ENCODE data around the gene CHURC1. TPM values are rescaled to one million over a fixed set of nuclear protein-coding genes. Genes with fewer than 3 reads are reported as not detected.

CHURC1 gene
- 10 to 100 TPM; 50.9 to 93.8 (median 87.7) TPM for total RNA-seq

DNA sequence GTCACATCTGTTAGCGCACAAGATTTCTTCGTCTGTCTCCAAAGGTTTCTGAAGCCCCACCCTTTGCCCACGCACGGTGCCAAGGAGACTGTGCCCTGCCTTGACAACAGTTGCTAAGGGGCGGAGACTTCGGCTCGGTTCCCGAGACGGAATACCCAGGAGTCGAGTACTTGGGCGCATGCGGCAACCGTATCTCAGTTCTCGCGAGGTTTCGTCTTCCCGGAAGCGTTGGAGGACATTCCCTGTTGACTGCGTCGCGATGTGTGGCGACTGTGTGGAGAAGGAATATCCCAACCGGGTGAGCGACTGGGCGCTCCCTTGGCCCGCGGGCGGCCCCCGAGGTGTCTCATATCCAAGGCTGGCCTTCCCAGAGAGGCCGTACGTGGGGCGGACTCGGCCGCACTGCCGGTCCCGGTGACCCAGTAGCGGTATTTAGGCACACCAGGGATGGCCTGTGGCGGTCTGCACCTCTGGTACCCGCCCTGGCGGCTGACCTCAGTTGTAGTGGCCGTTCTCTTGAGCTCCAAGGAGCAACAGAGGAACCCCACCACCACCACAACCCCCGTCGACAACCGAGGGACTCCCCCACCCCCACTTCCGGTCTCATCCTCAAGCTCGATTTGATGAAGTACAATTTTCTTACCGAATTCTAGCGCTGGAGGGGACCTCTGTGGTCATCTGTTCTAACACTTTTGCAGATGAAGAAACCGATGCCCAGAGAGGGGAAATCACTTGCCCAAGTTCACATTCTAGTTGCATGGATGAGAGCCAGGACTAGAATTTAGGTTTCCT is at the start of gene CHURC1:
Gene CHURC1, plus strand, starts transcription at position 219 of the 792 bp plus-strand sequence. Its CDS starts 41 bp downstream, at position 260.
- WGBS: 1% methylated on average over 19 of the region's 49 CpGs
- TF ChIP-seq, protein P1, sequence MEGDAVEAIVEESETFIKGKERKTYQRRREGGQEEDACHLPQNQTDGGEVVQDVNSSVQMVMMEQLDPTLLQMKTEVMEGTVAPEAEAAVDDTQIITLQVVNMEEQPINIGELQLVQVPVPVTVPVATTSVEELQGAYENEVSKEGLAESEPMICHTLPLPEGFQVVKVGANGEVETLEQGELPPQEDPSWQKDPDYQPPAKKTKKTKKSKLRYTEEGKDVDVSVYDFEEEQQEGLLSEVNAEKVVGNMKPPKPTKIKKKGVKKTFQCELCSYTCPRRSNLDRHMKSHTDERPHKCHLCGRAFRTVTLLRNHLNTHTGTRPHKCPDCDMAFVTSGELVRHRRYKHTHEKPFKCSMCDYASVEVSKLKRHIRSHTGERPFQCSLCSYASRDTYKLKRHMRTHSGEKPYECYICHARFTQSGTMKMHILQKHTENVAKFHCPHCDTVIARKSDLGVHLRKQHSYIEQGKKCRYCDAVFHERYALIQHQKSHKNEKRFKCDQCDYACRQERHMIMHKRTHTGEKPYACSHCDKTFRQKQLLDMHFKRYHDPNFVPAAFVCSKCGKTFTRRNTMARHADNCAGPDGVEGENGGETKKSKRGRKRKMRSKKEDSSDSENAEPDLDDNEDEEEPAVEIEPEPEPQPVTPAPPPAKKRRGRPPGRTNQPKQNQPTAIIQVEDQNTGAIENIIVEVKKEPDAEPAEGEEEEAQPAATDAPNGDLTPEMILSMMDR (IDR thresholded peaks at IDR 0.05): no peak
- TF ChIP-seq POLR2AphosphoS5 (IDR thresholded peaks at IDR 0.05) (peak; percentile 88 to 98 (median 93)), POLR2A (IDR thresholded peaks at IDR 0.05) (peak; percentile 65 to 94)
- Histone ChIP-seq H3K9me3 (no peaks in the 10 kb centered on the region), H3K27me3 (no peaks in the 10 kb centered on the region), H3K27ac (peak within 1 kb of the TSS; percentile 98), H3K4me3 (peak within 1 kb of the TSS; percentile 99), H3K36me3 (no peaks in the 10 kb centered on the region), H3K4me1 (peaks cover 26% of the 10 kb centered on the region)
- peak; percentile 99 to 100 for DNase-seq (ENCODE audit: low spot score in 2 of 2)

DNA sequence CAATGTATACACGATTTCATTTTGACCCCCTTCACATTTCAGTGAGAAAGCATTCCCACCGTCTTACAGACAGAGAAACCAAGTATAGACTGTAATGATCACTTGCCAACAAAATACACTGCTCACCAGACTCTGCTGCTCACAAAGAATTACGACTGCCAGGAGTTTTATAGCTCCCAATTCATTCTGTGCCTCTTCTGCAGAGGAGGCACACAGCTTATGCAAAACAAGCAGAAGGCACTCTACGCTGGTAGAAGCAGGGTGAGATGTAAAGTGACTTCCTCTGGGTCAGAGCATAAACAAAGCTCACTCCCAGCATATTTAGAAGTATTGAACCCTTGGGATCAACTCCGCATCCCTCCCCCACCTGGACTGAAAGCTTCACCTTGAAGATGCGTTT is 49.1 kb upstream of the CHURC1 start:
- TF ChIP-seq, protein P1 (IDR thresholded peaks at IDR 0.05): no peak
- TF ChIP-seq EP300 (IDR thresholded peaks at IDR 0.05) (no peak), POLR2AphosphoS5 (IDR thresholded peaks at IDR 0.05) (no peak), POLR2A (IDR thresholded peaks at IDR 0.05) (no peak)
- H3K4me1 ChIP-seq: no peaks in the 10 kb centered on the region

DNA sequence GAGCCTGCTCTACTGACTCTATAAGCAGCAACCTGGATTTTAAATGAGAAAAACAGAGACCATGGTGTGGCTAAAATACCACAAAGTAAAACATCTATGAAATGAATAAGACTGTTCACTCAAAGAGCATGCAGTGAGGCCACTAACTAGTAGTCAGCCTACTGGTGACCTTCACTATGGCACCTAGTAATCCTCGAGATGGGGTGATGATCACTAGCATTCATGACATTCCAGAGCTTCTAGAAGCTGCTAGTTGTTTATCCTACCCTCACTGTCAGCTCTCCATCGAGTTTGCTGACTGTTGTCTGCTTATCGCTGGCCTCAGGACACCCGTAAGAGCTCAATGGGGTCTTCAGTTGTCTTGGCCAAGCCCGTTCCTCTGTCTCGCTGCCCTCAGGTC is 48.3 kb upstream of the CHURC1 start:
- Histone ChIP-seq H3K4me1 (no peaks in the 10 kb centered on the region), H3K36me3 (no peaks in the 10 kb centered on the region), H3K4me3 (no peak overlapping the region), H3K27ac (no peak overlapping the region), H3K9me3 (no peaks in the 10 kb centered on the region), H3K27me3 (peaks cover 4% of the 10 kb centered on the region)
- TF ChIP-seq EP300 (IDR thresholded peaks at IDR 0.05) (no peak), POLR2AphosphoS5 (IDR thresholded peaks at IDR 0.05) (no peak), POLR2A (IDR thresholded peaks at IDR 0.05) (no peak)
- TF ChIP-seq, protein P1 (IDR thresholded peaks at IDR 0.05): no peak
- WGBS: 76% methylated on average over 6 of the region's 6 CpGs
- no peak for DNase-seq (ENCODE audit: low spot score in 2 of 2)

More for the DNA sequence above, 49.1 kb upstream of the CHURC1 start:
- no peak overlapping the region for H3K27ac ChIP-seq
- WGBS: 64% methylated on average over 6 of the region's 6 CpGs
- no peaks in the 10 kb centered on the region for H3K9me3 ChIP-seq
- no peak for DNase-seq (ENCODE audit: low spot score in 2 of 2)
- H3K4me3 ChIP-seq: no peak overlapping the region
- no peaks in the 10 kb centered on the region for H3K36me3 ChIP-seq
- peaks cover 4% of the 10 kb centered on the region for H3K27me3 ChIP-seq

DNA sequence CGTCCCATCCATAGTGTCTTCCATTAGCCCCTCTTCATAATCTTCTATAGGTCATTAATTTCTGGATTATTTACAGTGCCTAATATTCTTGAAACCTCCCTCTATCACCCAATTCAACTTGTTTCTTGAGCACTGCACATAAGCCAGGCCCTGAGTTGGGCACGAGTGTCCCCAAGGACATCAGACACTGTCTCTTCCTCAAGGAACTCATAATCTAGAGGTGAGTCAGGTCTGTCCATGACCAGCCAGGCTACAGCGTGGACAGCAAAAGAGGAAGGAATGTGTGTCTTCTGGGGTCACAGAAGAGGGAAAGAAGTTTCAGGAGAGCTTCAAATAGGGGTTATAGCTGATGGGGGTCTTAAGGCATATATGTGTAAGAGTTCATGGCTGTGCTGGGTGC is 47.1 kb upstream of the CHURC1 start:
- Histone ChIP-seq H3K36me3 (no peaks in the 10 kb centered on the region), H3K4me1 (no peaks in the 10 kb centered on the region), H3K9me3 (no peaks in the 10 kb centered on the region), H3K27me3 (peaks cover 4% of the 10 kb centered on the region), H3K4me3 (no peak overlapping the region), H3K27ac (no peak overlapping the region)
- no peak for DNase-seq (ENCODE audit: low spot score in 2 of 2)
- TF ChIP-seq POLR2AphosphoS5 (IDR thresholded peaks at IDR 0.05): no peak
- no peak for TF ChIP-seq POLR2A (IDR thresholded peaks at IDR 0.05)
- no peak for TF ChIP-seq EP300 (IDR thresholded peaks at IDR 0.05)
- TF ChIP-seq, protein P1 (IDR thresholded peaks at IDR 0.05): no peak
- 86% methylated on average over 3 of the region's 3 CpGs for whole genome bisulfite sequencing

DNA sequence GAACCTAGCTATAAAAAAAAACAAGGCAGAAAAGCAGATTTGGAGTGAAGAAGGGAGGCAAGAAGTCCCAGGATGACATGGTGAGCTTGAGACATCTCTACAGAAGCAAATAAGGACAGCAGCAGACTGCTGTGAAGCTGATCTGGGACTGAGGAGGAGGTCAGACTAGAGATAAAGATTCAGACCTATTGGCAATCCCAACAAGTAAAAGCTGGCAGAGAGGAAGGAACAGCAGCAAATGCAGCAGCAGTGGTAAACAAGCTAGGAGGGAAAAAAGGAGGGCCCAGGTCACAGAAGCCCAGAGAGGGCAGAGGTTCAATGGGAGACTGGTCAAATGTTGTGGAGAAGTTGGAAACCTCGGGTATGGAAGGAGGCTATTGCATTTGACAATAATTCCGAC is 45.9 kb upstream of the CHURC1 start:
- TF ChIP-seq POLR2A (IDR thresholded peaks at IDR 0.05) (no peak), EP300 (IDR thresholded peaks at IDR 0.05) (no peak), POLR2AphosphoS5 (IDR thresholded peaks at IDR 0.05) (no peak)
- TF ChIP-seq, protein P1 (IDR thresholded peaks at IDR 0.05): no peak
- DNase-seq (ENCODE audit: low spot score in 2 of 2): no peak
- no peaks in the 10 kb centered on the region for H3K36me3 ChIP-seq
- no peak overlapping the region for H3K27ac ChIP-seq
- 86% methylated on average over 2 of the region's 2 CpGs for WGBS
- H3K4me1 ChIP-seq: no peaks in the 10 kb centered on the region
- H3K9me3 ChIP-seq: no peaks in the 10 kb centered on the region
- no peak overlapping the region for H3K4me3 ChIP-seq
- H3K27me3 ChIP-seq: peaks cover 4% of the 10 kb centered on the region
